Type B pancreatic cell (in vitro differentiated cells): Measurements from ENCODE around the gene RABL6. TPM values are rescaled to one million over a fixed set of nuclear protein-coding genes. Genes with fewer than 3 reads are reported as not detected.

Experiments used
- DNase-seq: peaks from one replicate; pipeline ENCODE4 v3.0.0; 2021; ENCODE audit warnings: mixed read lengths; ENCODE audit not compliant: unreplicated experiment; ENCODE audit errors: extremely low spot score
- H3K27ac Mint-ChIP-seq: 2 replicates; pipeline ENCODE4 v1.8.0; 2021; ENCODE audit warnings: mild to moderate bottlenecking, mixed read lengths
- H3K27me3 Mint-ChIP-seq: 2 replicates; pipeline ENCODE4 v1.8.0; 2021; ENCODE audit warnings: mixed read lengths
- H3K36me3 Mint-ChIP-seq: 2 replicates; pipeline ENCODE4 v1.8.0; 2021; ENCODE audit warnings: mixed read lengths
- H3K4me1 Mint-ChIP-seq: one replicate; pipeline ENCODE4 v1.8.0; 2021; ENCODE audit warnings: mixed read lengths; ENCODE audit not compliant: unreplicated experiment
- H3K4me3 Mint-ChIP-seq: 2 replicates; pipeline ENCODE4 v1.8.0; 2021; ENCODE audit warnings: mild to moderate bottlenecking, mixed read lengths
- H3K9me3 Mint-ChIP-seq: 2 replicates; pipeline ENCODE4 v1.8.0; 2021; ENCODE audit warnings: mixed read lengths
- CTCF ChIP-seq: fragments of 200-600 bp; sonication (generic); conservative IDR thresholded peaks from 2 replicates; pipeline ENCODE4 v1.5.0; 2021; ENCODE audit warnings: antibody characterized with exemption, mild to moderate bottlenecking
- total RNA-seq: library from RNA; stranded (reverse); gene quantifications from 2 replicates; pipeline ENCODE4 v1.2.1, GENCODE V29; 2021; ENCODE audit warnings: low replicate concordance

Gene RABL6
- total RNA-seq, 1 donor from 2014 or later: 112 TPM

- Mint-ChIP-seq H3K4me3 (no peak overlapping the region), H3K9me3 (peaks cover 5% of the 10 kb centered on the region), H3K27me3 (peaks cover 11% of the 10 kb centered on the region), H3K4me1 (peaks cover 2% of the 10 kb centered on the region), H3K36me3 (no peaks in the 10 kb centered on the region), H3K27ac (no peak overlapping the region)
- no peak for TF ChIP-seq CTCF
- DNase-seq: no peak
Measured at GRCh38 chr9:136771907-136772415, 35.8 kb upstream of the RABL6 start.

GRCh38 chr9:136773386-136774044 is 34.2 kb upstream of the RABL6 start:
- Mint-ChIP-seq H3K4me1 (peaks cover 6% of the 10 kb centered on the region), H3K36me3 (no peaks in the 10 kb centered on the region), H3K4me3 (no peak overlapping the region), H3K27me3 (peaks cover 15% of the 10 kb centered on the region), H3K9me3 (peaks cover 5% of the 10 kb centered on the region), H3K27ac (no peak overlapping the region)
- no peak for DNase-seq
- TF ChIP-seq CTCF: no peak

- H3K4me1 Mint-ChIP-seq: peaks cover 6% of the 10 kb centered on the region
- no peak overlapping the region for H3K4me3 Mint-ChIP-seq
- H3K27me3 Mint-ChIP-seq: peaks cover 24% of the 10 kb centered on the region
- peaks cover 5% of the 10 kb centered on the region for H3K9me3 Mint-ChIP-seq
- DNase-seq: no peak
- TF ChIP-seq CTCF: no peak
- no peaks in the 10 kb centered on the region for H3K36me3 Mint-ChIP-seq
- H3K27ac Mint-ChIP-seq: no peak overlapping the region
Measured at GRCh38 chr9:136774416-136775045, 33.2 kb upstream of the RABL6 start.

GRCh38 chr9:136775191-136775590 is 32.6 kb upstream of the RABL6 start:
- Mint-ChIP-seq H3K27me3 (peaks cover 30% of the 10 kb centered on the region), H3K4me3 (no peak overlapping the region), H3K9me3 (peaks cover 5% of the 10 kb centered on the region), H3K4me1 (peaks cover 6% of the 10 kb centered on the region), H3K36me3 (no peaks in the 10 kb centered on the region), H3K27ac (no peak overlapping the region)
- DNase-seq: no peak
- TF ChIP-seq CTCF: no peak

- DNase-seq: no peak
- Mint-ChIP-seq H3K27me3 (peaks cover 47% of the 10 kb centered on the region), H3K36me3 (no peaks in the 10 kb centered on the region), H3K4me1 (peaks cover 10% of the 10 kb centered on the region), H3K9me3 (peaks cover 5% of the 10 kb centered on the region), H3K4me3 (peak overlapping the region; percentile 40), H3K27ac (peak overlapping the region; percentile 65)
- TF ChIP-seq CTCF: no peak
Measured at GRCh38 chr9:136776947-136777346, 30.8 kb upstream of the RABL6 start.
